Measurements from ENCODE around the gene GREB1L. TPM values are rescaled to one million over a fixed set of nuclear protein-coding genes. Genes with fewer than 3 reads are reported as not detected.

GREB1L gene
- total and polyA plus RNA-seq, 10 of the 15 experiments (the other 5 are each of a cell fraction or from before 2014, with no cell fraction given): under 0.01 to 0.11 (median 0.03) TPM; not detected in 1

DNA sequence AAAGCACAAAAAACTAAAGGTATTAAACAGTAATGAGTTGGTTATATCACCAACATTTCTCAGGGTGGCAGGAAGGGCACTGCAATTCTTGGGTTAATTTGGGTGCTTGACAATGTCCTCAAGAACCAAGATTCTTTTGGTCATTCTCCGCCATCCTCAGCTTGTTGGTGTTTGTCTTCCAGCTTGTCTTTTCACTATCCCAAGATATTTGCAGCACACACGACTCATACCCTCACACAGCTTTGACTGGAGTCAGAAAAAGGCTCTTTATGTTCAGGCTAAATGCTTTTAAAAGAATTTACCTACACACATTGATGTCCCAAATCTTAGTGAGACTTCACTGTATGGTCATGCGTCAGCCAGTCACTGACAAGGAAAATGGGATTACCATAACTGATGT is 12.5 kb downstream of the GREB1L start (continued):
- TF ChIP-seq, protein P1, sequence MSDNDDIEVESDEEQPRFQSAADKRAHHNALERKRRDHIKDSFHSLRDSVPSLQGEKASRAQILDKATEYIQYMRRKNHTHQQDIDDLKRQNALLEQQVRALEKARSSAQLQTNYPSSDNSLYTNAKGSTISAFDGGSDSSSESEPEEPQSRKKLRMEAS (IDR thresholded peaks at IDR 0.05; ENCODE audit: low read depth, low read length): no peak
- TF ChIP-seq GATAD2B (conservative IDR thresholded peaks at IDR 0.05; ENCODE audit: low read depth) (no peak), HDAC2 (IDR thresholded peaks at IDR 0.05) (no peak), NFYB (IDR thresholded peaks at IDR 0.05; ENCODE audit: insufficient read depth, low read depth, low read length) (no peak), MTA2 (IDR thresholded peaks at IDR 0.05; ENCODE audit: low read depth) (no peak), NFIC (IDR thresholded peaks at IDR 0.05; ENCODE audit: low read depth, low read length) (no peak), SMARCA5 (IDR thresholded peaks at IDR 0.05) (no peak), POU2F2 (IDR thresholded peaks at IDR 0.05; ENCODE audit: borderline replicate concordance, low read depth, low read length) (no peak)
- TF ChIP-seq, protein P2, sequence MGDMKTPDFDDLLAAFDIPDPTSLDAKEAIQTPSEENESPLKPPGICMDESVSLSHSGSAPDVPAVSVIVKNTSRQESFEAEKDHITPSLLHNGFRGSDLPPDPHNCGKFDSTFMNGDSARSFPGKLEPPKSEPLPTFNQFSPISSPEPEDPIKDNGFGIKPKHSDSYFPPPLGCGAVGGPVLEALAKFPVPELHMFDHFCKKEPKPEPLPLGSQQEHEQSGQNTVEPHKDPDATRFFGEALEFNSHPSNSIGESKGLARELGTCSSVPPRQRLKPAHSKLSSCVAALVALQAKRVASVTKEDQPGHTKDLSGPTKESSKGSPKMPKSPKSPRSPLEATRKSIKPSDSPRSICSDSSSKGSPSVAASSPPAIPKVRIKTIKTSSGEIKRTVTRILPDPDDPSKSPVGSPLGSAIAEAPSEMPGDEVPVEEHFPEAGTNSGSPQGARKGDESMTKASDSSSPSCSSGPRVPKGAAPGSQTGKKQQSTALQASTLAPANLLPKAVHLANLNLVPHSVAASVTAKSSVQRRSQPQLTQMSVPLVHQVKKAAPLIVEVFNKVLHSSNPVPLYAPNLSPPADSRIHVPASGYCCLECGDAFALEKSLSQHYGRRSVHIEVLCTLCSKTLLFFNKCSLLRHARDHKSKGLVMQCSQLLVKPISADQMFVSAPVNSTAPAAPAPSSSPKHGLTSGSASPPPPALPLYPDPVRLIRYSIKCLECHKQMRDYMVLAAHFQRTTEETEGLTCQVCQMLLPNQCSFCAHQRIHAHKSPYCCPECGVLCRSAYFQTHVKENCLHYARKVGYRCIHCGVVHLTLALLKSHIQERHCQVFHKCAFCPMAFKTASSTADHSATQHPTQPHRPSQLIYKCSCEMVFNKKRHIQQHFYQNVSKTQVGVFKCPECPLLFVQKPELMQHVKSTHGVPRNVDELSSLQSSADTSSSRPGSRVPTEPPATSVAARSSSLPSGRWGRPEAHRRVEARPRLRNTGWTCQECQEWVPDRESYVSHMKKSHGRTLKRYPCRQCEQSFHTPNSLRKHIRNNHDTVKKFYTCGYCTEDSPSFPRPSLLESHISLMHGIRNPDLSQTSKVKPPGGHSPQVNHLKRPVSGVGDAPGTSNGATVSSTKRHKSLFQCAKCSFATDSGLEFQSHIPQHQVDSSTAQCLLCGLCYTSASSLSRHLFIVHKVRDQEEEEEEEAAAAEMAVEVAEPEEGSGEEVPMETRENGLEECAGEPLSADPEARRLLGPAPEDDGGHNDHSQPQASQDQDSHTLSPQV (IDR thresholded peaks at IDR 0.05): no peak

DNA sequence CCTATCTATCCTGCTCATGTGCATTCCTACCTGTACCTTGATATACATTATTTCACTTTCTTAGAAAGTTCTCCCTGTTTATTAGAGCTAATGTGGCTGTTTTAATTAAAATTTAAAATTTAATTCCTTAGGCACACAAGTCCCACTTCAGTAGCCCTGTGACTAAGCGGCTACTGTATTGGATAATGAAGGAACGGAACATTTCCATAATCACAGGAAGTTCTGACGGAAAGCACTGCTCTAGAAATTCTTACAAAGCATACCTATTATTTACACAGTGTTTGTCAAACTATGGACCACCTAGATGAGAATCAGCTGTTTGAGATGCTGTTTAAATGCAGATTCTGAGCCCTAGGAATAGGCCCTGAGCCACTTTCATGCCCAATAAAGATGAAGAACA is 13.2 kb downstream of the GREB1L start:
- no TSS peak for BruUV-seq (replicated peaks)
- Histone ChIP-seq H3K9me3 (replicated peaks; ENCODE audit: control insufficient read depth, insufficient read depth, low read length) (no peaks in the 10 kb centered on the region), H3K4me3 (no peak overlapping the region), H3K9ac (ENCODE audit: control insufficient read depth, insufficient read depth, low read length) (no peak overlapping the region), H3K4me1 (ENCODE audit: control insufficient read depth, insufficient read depth, low read length) (no peaks in the 10 kb centered on the region), H2AFZ (ENCODE audit: control insufficient read depth, low read depth, low read length) (no peak overlapping the region), H4K20me1 (ENCODE audit: control insufficient read depth, insufficient read depth) (no peaks in the 10 kb centered on the region), H3K27me3 (replicated peaks in 1 of 2; ENCODE audit: control insufficient read depth in 2 of 2, insufficient read depth in 2 of 2, low read length in 1 of 2) (peaks cover 0 to 2% of the 10 kb centered on the region in 2 experiments; a peak in 1 of 4 replicates), H3K27ac (ENCODE audit: control insufficient read depth, insufficient read depth) (no peak overlapping the region), H3K79me2 (ENCODE audit: control insufficient read depth, insufficient read depth, low read length) (no peaks in the 10 kb centered on the region), H3K4me2 (ENCODE audit: control insufficient read depth, insufficient read depth) (no peak overlapping the region), H3K36me3 (ENCODE audit: control insufficient read depth in 2 of 2, insufficient read depth in 2 of 2, low read length in 1 of 2) (no peaks in the 10 kb centered on the region)
- 68% methylated on average over 3 of the region's 3 CpGs for WGBS (ENCODE audit: insufficient coverage, insufficient replicate concordance, low lambda C conversion rate, missing lambda C conversion rate)
- in situ Hi-C loops (cut with MboI): no loop called here
- ChIA-PET RAD21 (ENCODE audit: unreplicated experiment) (no interaction called here), CTCF (no interaction called here), POLR2A (no interaction called here), SMC1A (ENCODE audit: uncharacterized antibody, unreplicated experiment) (no interaction called here)
- intact Hi-C loops (cut with micrococcal nuclease; ENCODE audit: unreplicated experiment): no loop called here
- FAIRE-seq (no peak), ATAC-seq (no peak), DNase-seq (ENCODE audit: low read depth, low spot score) (no peak)
- TF ChIP-seq NFIC (IDR thresholded peaks at IDR 0.05; ENCODE audit: low read depth, low read length) (no peak), ZNF24 (IDR thresholded peaks at IDR 0.05) (no peak), ZNF217 (IDR thresholded peaks at IDR 0.05) (no peak), SMARCA5 (IDR thresholded peaks at IDR 0.05) (no peak), MYB (IDR thresholded peaks at IDR 0.05; ENCODE audit: borderline replicate concordance, low read depth, low read length) (no peak), FOXK2 (IDR thresholded peaks at IDR 0.05) (no peak), TCF12 (IDR thresholded peaks at IDR 0.05; ENCODE audit: low read depth, low read length) (no peak)
- TF ChIP-seq, protein P3, sequence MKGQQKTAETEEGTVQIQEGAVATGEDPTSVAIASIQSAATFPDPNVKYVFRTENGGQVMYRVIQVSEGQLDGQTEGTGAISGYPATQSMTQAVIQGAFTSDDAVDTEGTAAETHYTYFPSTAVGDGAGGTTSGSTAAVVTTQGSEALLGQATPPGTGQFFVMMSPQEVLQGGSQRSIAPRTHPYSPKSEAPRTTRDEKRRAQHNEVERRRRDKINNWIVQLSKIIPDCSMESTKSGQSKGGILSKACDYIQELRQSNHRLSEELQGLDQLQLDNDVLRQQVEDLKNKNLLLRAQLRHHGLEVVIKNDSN (IDR thresholded peaks at IDR 0.05; ENCODE audit: borderline replicate concordance, extremely low read length, insufficient read depth, low read depth, low read length): no peak
- TF ChIP-seq, protein P4, sequence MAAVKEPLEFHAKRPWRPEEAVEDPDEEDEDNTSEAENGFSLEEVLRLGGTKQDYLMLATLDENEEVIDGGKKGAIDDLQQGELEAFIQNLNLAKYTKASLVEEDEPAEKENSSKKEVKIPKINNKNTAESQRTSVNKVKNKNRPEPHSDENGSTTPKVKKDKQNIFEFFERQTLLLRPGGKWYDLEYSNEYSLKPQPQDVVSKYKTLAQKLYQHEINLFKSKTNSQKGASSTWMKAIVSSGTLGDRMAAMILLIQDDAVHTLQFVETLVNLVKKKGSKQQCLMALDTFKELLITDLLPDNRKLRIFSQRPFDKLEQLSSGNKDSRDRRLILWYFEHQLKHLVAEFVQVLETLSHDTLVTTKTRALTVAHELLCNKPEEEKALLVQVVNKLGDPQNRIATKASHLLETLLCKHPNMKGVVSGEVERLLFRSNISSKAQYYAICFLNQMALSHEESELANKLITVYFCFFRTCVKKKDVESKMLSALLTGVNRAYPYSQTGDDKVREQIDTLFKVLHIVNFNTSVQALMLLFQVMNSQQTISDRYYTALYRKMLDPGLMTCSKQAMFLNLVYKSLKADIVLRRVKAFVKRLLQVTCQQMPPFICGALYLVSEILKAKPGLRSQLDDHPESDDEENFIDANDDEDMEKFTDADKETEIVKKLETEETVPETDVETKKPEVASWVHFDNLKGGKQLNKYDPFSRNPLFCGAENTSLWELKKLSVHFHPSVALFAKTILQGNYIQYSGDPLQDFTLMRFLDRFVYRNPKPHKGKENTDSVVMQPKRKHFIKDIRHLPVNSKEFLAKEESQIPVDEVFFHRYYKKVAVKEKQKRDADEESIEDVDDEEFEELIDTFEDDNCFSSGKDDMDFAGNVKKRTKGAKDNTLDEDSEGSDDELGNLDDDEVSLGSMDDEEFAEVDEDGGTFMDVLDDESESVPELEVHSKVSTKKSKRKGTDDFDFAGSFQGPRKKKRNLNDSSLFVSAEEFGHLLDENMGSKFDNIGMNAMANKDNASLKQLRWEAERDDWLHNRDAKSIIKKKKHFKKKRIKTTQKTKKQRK (IDR thresholded peaks at IDR 0.05; ENCODE audit: low read depth, low read length): no peak

Measured in GM12878 (cell line).